HepG2 (cell line): ENCODE results near the gene GNG7. TPM values are rescaled to one million over a fixed set of nuclear protein-coding genes. Genes with fewer than 3 reads are reported as not detected.

ENCODE experiments used
- AKNA ChIP-seq: sonication (generic); formaldehyde crosslinking; IDR thresholded peaks from 2 replicates; pipeline ENCODE4 v1.4.0; 2020; ENCODE audit warnings: missing genetic modification reagents, borderline replicate concordance
- BCL6 ChIP-seq: IDR thresholded peaks from 2 replicates; pipeline ENCODE4 v1.6.1; 2016; ENCODE audit warnings: missing genetic modification reagents, missing compliant biosample characterization
- FOXA1 ChIP-seq, 2 experiments: fragments of 450-650 bp in 1 of 2; sonication (generic) in 1 of 2; formaldehyde crosslinking in 1 of 2; IDR thresholded peaks; 2 replicates each; pipeline versions ENCODE4 v1.4.0 to v1.6.1; 2016 to 2020; ENCODE audit warnings: missing genetic modification reagents in 1 of 2
- MAFF ChIP-seq: IDR thresholded peaks from 2 replicates; pipeline ENCODE4 v1.6.1; 2011; ENCODE audit warnings: low read depth, low read length, improper control_type of control experiment
- NFKB2 ChIP-seq: sonication (generic); formaldehyde crosslinking; IDR thresholded peaks from 2 replicates; pipeline ENCODE4 v1.4.0; 2020; ENCODE audit warnings: missing genetic modification reagents, borderline replicate concordance
- PATZ1 ChIP-seq: sonication (generic); formaldehyde crosslinking; IDR thresholded peaks from 2 replicates; pipeline ENCODE4 v1.4.0; 2020; ENCODE audit warnings: missing genetic modification reagents
- SMAD3 ChIP-seq: sonication (generic); formaldehyde crosslinking; IDR thresholded peaks from 2 replicates; pipeline ENCODE4 v1.4.0; 2020; ENCODE audit warnings: missing genetic modification reagents
- SP1 ChIP-seq, 2 experiments: fragments of 450-650 bp in 1 of 2; sonication (generic) in 1 of 2; formaldehyde crosslinking in 1 of 2; IDR thresholded peaks; 2 replicates each; pipeline versions ENCODE4 v1.4.0 to v1.6.1; 2016 to 2020; ENCODE audit warnings: missing genetic modification reagents in 1 of 2
- TRIM24 ChIP-seq: sonication (generic); formaldehyde crosslinking; IDR thresholded peaks from 2 replicates; pipeline ENCODE4 v1.8.0; 2022; ENCODE audit warnings: mild to moderate bottlenecking, missing genetic modification reagents
- ZBTB4 ChIP-seq: sonication (generic); formaldehyde crosslinking; IDR thresholded peaks from 2 replicates; pipeline ENCODE4 v1.4.0; 2020; ENCODE audit warnings: missing genetic modification reagents, mild to moderate bottlenecking, borderline replicate concordance
- ZFP36L1 ChIP-seq: sonication (generic); formaldehyde crosslinking; IDR thresholded peaks from 2 replicates; pipeline ENCODE4 v1.8.0; 2022; ENCODE audit warnings: mild to moderate bottlenecking, missing genetic modification reagents, moderate library complexity
- ZNF224 ChIP-seq: sonication (generic); formaldehyde crosslinking; IDR thresholded peaks from 2 replicates; pipeline ENCODE4 v1.5.0; 2020; ENCODE audit warnings: mild to moderate bottlenecking, missing genetic modification reagents
- ZNF354B ChIP-seq: sonication (generic); formaldehyde crosslinking; IDR thresholded peaks from 2 replicates; pipeline ENCODE4 v1.8.0; 2022; ENCODE audit warnings: mild to moderate bottlenecking, missing genetic modification reagents
- ZNF609 ChIP-seq: sonication (generic); formaldehyde crosslinking; IDR thresholded peaks from 2 replicates; pipeline ENCODE4 v1.4.0; 2020; ENCODE audit warnings: mild to moderate bottlenecking, missing genetic modification reagents, borderline replicate concordance
- polyA plus RNA-seq, 8 experiments: library from polyadenylated mRNA; depleted of rRNA in 3 of 8; stranded (reverse) in 7 of 8; unstranded in 1 of 8; fragments of >200 nt; fragmentation: Illumina TruSeq in 4 of 8; extraction: Trizol in 4 of 8; gene quantifications; 2 replicates each; pipeline versions ENCODE4 v1.2.1 to v1.2.3, GENCODE V29; 2011 to 2016; ENCODE audit warnings: low read depth in 4 of 8, missing spikeins in 1 of 8, mixed read lengths in 1 of 8; ENCODE audit not compliant: insufficient read depth in 1 of 8
- total RNA-seq, 5 experiments: library from RNA; depleted of rRNA; stranded (reverse); fragments of >200 nt; fragmentation: Illumina TruSeq; extraction: Trizol; gene quantifications; 2 replicates each; pipeline ENCODE4 v1.2.3, GENCODE V29; 2016; ENCODE audit warnings: low read depth in 1 of 5

The GNG7 gene
- total and polyA plus RNA-seq, 2 of the 13 experiments (the other 11 are each of a cell fraction or from before 2014, with no cell fraction given), result 1.4 to 3.3 TPM

GRCh38 chr19:2619076-2619475, 83.4 kb downstream of the GNG7 start (continued):
- TF ChIP-seq AKNA (CRISPR knock-in tag) (no peak), PATZ1 (CRISPR knock-in tag) (no peak), NFKB2 (CRISPR knock-in tag) (no peak), SMAD3 (no peak), ZNF354B (no peak), MAFF (peak; percentile 87), ZBTB4 (CRISPR knock-in tag) (no peak), BCL6 (CRISPR knock-in tag) (no peak), ZNF609 (CRISPR knock-in tag) (no peak), SP1 (IDR thresholded peaks at IDR 0.05) (no peak), SP1 (CRISPR knock-in tag; IDR thresholded peaks at IDR 0.05) (peak; percentile 99), ZNF224 (no peak), FOXA1 (IDR thresholded peaks at IDR 0.05) (no peak), FOXA1 (CRISPR knock-in tag; IDR thresholded peaks at IDR 0.05) (peak; percentile 81), TRIM24 (CRISPR knock-in tag) (no peak), ZFP36L1 (no peak)
